Spinal cord (tissue), 10 donors: ENCODE data around the gene SNAI1. TPM values are rescaled to one million over a fixed set of nuclear protein-coding genes. Genes with fewer than 3 reads are reported as not detected.

Experiments used
- DNase-seq, 6 donors: peaks; one replicate each; pipeline versions ENCODE4 v3.0.0 to v3.0.0-alpha.2; 2013 to 2015; ENCODE audit warnings: low spot score in 6 of 6, low read depth in 4 of 6
- H3K27ac ChIP-seq: one replicate; pipeline ENCODE4 v1.5.1; 2013; ENCODE audit warnings: low read depth, low read length, control low read depth
- H3K27me3 ChIP-seq: one replicate; pipeline ENCODE4 v1.6.1; 2013; ENCODE audit warnings: low read length; ENCODE audit not compliant: control insufficient read depth, insufficient read depth
- H3K36me3 ChIP-seq: one replicate; pipeline ENCODE4 v1.6.1; 2013; ENCODE audit warnings: low read length; ENCODE audit not compliant: control insufficient read depth, insufficient read depth
- H3K4me1 ChIP-seq: one replicate; pipeline ENCODE4 v1.6.1; 2013; ENCODE audit warnings: low read length; ENCODE audit not compliant: control insufficient read depth, insufficient read depth
- H3K4me3 ChIP-seq: one replicate; pipeline ENCODE4 v1.5.1; 2013; ENCODE audit warnings: low read depth, low read length, control low read depth
- H3K9me3 ChIP-seq: one replicate; pipeline ENCODE4 v1.6.1; 2013; ENCODE audit warnings: low read length; ENCODE audit not compliant: control insufficient read depth, insufficient read depth
- WGBS: methylation state at CpG from one replicate; pipeline ENCODE4 v1.1.5; 2013; ENCODE audit warnings: missing lambda C conversion rate; ENCODE audit not compliant: insufficient coverage; 5-methylcytosine and 5-hydroxymethylcytosine counted together
- long read RNA-seq, 4 donors: transcript quantifications; one replicate each; lab custom pipeline, GENCODE V29; 2026
- polyA plus RNA-seq, 2 donors: library from polyadenylated mRNA; unstranded; fragments of 120-200 nt; gene quantifications; one replicate each; pipeline ENCODE4 v1.2.1, GENCODE V29; 2013; ENCODE audit not compliant: insufficient read length in 2 of 2
- total RNA-seq, 2 donors: library from RNA; depleted of rRNA in 1 of 2; stranded (reverse); fragments of 120-200 nt in 1 of 2; fragments of >200 nt in 1 of 2; gene quantifications; one replicate each; pipeline versions ENCODE4 v1.2.3 to v1.2.4, GENCODE V29; 2013 to 2014
- donor health status: healthy.

The SNAI1 gene
- total RNA-seq, result under 1 TPM; 0.40 to 0.77 TPM
- polyA plus RNA-seq, result 1 to 10 TPM; 1.2 to 1.8 TPM
- long read RNA-seq, donor 1, result 0 reads
- long read RNA-seq, donor 2, result 0 reads
- long read RNA-seq, donor 3, result 0 reads
- long read RNA-seq, donor 4, partial matches to known transcripts, result 0 of 4 reads
- long read RNA-seq, donor 4, other reads (novel, unspliced or antisense), result 0 of 4 reads

- peaks cover 24% of the 10 kb centered on the region for H3K27me3 ChIP-seq
- DNase-seq, result peak in 5 of 6 donors; percentile 46 to 94 (median 61)
- peak within 1 kb of the TSS; percentile 59 for H3K4me3 ChIP-seq
- H3K27ac ChIP-seq, result no peak within 1 kb of the TSS
- peaks cover 48% of the 10 kb centered on the region for H3K4me1 ChIP-seq
- WGBS, result under 1% methylated on average over 78 of the region's 90 CpGs
- H3K36me3 ChIP-seq, result peaks cover 10% of the 10 kb centered on the region
- H3K9me3 ChIP-seq, result no peaks in the 10 kb centered on the region
Observed at GRCh38 chr20:49982346-49983122, at the start of gene SNAI1. Gene SNAI1, plus strand, starts transcription at chr20:49982980. Its CDS starts 80 bp downstream, at chr20:49983060.

GRCh38 chr20:49935746-49936152 is 47.0 kb upstream of the SNAI1 start:
- H3K27ac ChIP-seq, result peak overlapping the region; percentile 64
- peak overlapping the region; percentile 62 for H3K4me3 ChIP-seq
- WGBS, result 8% methylated on average over 2 of the region's 21 CpGs
- no peaks in the 10 kb centered on the region for H3K27me3 ChIP-seq
- peaks cover 25% of the 10 kb centered on the region for H3K4me1 ChIP-seq
- H3K9me3 ChIP-seq, result no peaks in the 10 kb centered on the region
- H3K36me3 ChIP-seq, result peaks cover 6% of the 10 kb centered on the region
- DNase-seq, result no peak

GRCh38 chr20:49936153-49937026 is 46.4 kb upstream of the SNAI1 start, which contains the start of gene RNF114:
Gene RNF114, plus strand, starts transcription at chr20:49936397. Its CDS starts 16 bp downstream, at chr20:49936413.
- peaks cover 25% of the 10 kb centered on the region for H3K4me1 ChIP-seq
- no peaks in the 10 kb centered on the region for H3K27me3 ChIP-seq
- peak within 1 kb of the TSS; percentile 95 for H3K4me3 ChIP-seq
- peaks cover 12% of the 10 kb centered on the region for H3K36me3 ChIP-seq
- under 1% methylated on average over 72 of the region's 79 CpGs for WGBS
- peak; percentile 81 to 98 (median 92) for DNase-seq
- no peaks in the 10 kb centered on the region for H3K9me3 ChIP-seq
- H3K27ac ChIP-seq, result peak within 1 kb of the TSS; percentile 86

GRCh38 chr20:49937027-49937929 is 45.5 kb upstream of the SNAI1 start:
- no peaks in the 10 kb centered on the region for H3K9me3 ChIP-seq
- peak overlapping the region; percentile 95 for H3K4me3 ChIP-seq
- WGBS, result 14% methylated on average over 11 of the region's 12 CpGs
- no peak for DNase-seq
- H3K27ac ChIP-seq, result peak overlapping the region; percentile 86
- H3K4me1 ChIP-seq, result peaks cover 25% of the 10 kb centered on the region
- no peaks in the 10 kb centered on the region for H3K27me3 ChIP-seq
- H3K36me3 ChIP-seq, result peaks cover 20% of the 10 kb centered on the region

- peak overlapping the region; percentile 47 for H3K27ac ChIP-seq
- no peak overlapping the region for H3K4me3 ChIP-seq
- WGBS, result 63% methylated on average over 8 of the region's 12 CpGs
- H3K9me3 ChIP-seq, result no peaks in the 10 kb centered on the region
- peaks cover 29% of the 10 kb centered on the region for H3K36me3 ChIP-seq
- H3K4me1 ChIP-seq, result peaks cover 25% of the 10 kb centered on the region
- DNase-seq, result peak in 2 of 6 donors; percentile 40 to 72
- H3K27me3 ChIP-seq, result no peaks in the 10 kb centered on the region
Observed at GRCh38 chr20:49938173-49939163, 44.3 kb upstream of the SNAI1 start.

GRCh38 chr20:49941456-49941855 is 41.3 kb upstream of the SNAI1 start:
- Histone ChIP-seq H3K9me3 (no peaks in the 10 kb centered on the region), H3K4me1 (peaks cover 17% of the 10 kb centered on the region), H3K4me3 (no peak overlapping the region), H3K27me3 (no peaks in the 10 kb centered on the region), H3K27ac (no peak overlapping the region), H3K36me3 (peaks cover 44% of the 10 kb centered on the region)
- no peak for DNase-seq
- WGBS, result 91% methylated on average over 15 of the region's 15 CpGs

- Histone ChIP-seq H3K9me3 (no peaks in the 10 kb centered on the region), H3K27me3 (no peaks in the 10 kb centered on the region), H3K4me1 (peaks cover 13% of the 10 kb centered on the region), H3K36me3 (peaks cover 47% of the 10 kb centered on the region), H3K4me3 (no peak overlapping the region), H3K27ac (no peak overlapping the region)
- WGBS, result 100% methylated on average over 2 of the region's 3 CpGs
- no peak for DNase-seq
Observed at GRCh38 chr20:49942303-49942702, 40.5 kb upstream of the SNAI1 start.

GRCh38 chr20:49942942-49943341 is 39.8 kb upstream of the SNAI1 start:
- no CpG with 5 or more reads among the region's 3 CpGs for WGBS

More at GRCh38 chr20:49942942-49943341, 39.8 kb upstream of the SNAI1 start:
- H3K4me3 ChIP-seq, result no peak overlapping the region
- no peaks in the 10 kb centered on the region for H3K9me3 ChIP-seq
- no peaks in the 10 kb centered on the region for H3K27me3 ChIP-seq
- no peak overlapping the region for H3K27ac ChIP-seq
- no peak for DNase-seq
- H3K4me1 ChIP-seq, result peaks cover 9% of the 10 kb centered on the region
- peaks cover 49% of the 10 kb centered on the region for H3K36me3 ChIP-seq
